ENCODE data around the gene PDHB.
"Not testable (repeated sequence)": the region's sequence is repeated elsewhere in the genome, so short reads cannot be mapped to it uniquely, and the experiment has no call there.

PDHB gene

DNA sequence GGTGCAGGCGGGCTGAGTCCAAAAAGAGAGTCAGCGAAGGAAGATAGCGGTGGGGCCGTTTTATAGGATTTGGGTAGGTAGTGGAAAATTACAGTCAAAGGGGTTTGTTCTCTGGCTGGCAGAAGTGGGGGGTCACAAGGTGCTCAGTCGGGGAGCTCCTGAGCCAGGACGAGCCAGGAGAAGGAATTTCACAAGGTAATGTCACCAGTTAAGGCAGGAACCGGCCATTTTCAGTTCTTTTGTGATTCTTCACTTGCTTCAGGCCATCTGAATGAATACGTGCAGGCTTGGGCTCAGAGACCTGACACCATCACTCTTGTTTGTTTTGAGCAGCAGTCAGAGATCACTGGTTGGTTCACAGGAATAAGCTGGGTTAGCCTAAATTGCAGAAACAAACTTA lies 3.6 kb upstream of the PDHB start:
- DNase-seq (ENCODE audit: low read depth): not testable (repeated sequence)

- peak; percentile 66 for DNase-seq (ENCODE audit: low read depth)
Observed at GRCh38 chr3:58434990-58435389, 1.4 kb upstream of the PDHB start.

- no peak for DNase-seq (ENCODE audit: low read depth)
Observed at GRCh38 chr3:58434511-58434910, 879 bp upstream of the PDHB start.

GRCh38 chr3:58434168-58434504 lies 504 bp upstream of the PDHB start:
- no peak for DNase-seq (ENCODE audit: low read depth)

- no peak for DNase-seq (ENCODE audit: low read depth)
Observed at GRCh38 chr3:58432905-58433304, 727 bp downstream of the PDHB start.

- no peak for DNase-seq (ENCODE audit: low read depth)
Observed at GRCh38 chr3:58429657-58430056, 4.0 kb downstream of the PDHB start.

DNA sequence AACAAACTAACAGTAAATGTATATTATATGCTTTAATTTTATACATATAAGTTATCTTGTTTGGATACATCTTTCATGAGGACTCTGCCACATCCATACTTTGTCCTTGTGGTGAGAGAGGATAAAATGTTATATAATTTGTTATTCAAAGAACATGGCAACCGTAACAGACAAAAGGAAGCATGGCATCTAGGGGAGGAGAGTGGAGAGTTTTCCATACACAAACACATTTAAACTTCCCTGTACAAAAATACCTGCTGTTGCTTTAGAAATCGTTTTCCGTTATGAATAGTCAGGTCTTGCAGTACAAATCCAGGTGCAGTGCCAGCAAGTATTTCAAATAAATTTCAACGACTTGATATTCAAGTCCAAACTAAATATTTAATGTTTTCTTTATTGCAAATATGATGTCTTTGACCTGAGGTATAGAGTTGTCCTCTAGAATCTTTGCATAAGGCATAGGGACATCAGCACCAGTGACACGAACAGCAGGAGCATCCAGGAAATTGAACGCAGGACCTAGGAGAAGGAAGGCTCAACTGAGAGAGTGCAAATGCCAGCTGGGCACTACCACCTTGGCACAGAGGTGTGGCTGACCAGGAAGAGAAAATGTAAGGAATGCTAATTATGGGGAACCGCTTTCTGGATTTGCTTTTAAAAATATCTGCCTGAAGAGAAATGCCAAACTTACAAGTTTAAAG lies 5.8 kb downstream of the PDHB start:
- DNase-seq (ENCODE audit: low read depth): no peak

DNA sequence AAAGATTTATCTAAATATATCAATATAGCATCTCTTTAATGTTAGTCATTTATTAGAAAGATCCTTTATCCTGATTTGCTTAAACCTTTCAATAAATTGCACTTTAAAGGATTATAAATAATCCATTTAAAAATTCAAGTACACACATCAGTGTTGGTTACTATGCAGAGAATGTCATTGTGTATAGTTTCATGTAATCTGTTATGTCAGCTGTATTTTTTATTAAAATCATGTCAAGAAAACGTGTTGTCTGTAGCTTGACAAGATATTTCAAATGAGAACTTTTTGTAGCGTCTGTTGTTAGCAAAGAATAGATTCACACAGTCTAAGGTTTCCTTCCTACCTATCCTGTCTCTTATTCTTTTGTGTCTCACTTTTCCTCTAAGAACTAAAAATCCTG lies 7.8 kb downstream of the PDHB start:
- DNase-seq (ENCODE audit: low read depth): no peak

GRCh38 chr3:58424613-58425012 lies 9.0 kb downstream of the PDHB start:
- no peak for DNase-seq (ENCODE audit: low read depth)

- peak; percentile 29 for DNase-seq (ENCODE audit: low read depth)
Observed at GRCh38 chr3:58422756-58423325, 10.8 kb downstream of the PDHB start.

- DNase-seq (ENCODE audit: low read depth): no peak
Observed at GRCh38 chr3:58421004-58421403, 12.6 kb downstream of the PDHB start.

- DNase-seq (ENCODE audit: low read depth): peak; percentile 65
Observed at GRCh38 chr3:58419780-58420507, 13.7 kb downstream of the PDHB start.

GRCh38 chr3:58418227-58418626 lies 15.4 kb downstream of the PDHB start:
- no peak for DNase-seq (ENCODE audit: low read depth)

- DNase-seq (ENCODE audit: low read depth): no peak
Observed at GRCh38 chr3:58417075-58417474, 16.6 kb downstream of the PDHB start.

GRCh38 chr3:58416191-58416590 lies 17.4 kb downstream of the PDHB start:
- no peak for DNase-seq (ENCODE audit: low read depth)

DNA sequence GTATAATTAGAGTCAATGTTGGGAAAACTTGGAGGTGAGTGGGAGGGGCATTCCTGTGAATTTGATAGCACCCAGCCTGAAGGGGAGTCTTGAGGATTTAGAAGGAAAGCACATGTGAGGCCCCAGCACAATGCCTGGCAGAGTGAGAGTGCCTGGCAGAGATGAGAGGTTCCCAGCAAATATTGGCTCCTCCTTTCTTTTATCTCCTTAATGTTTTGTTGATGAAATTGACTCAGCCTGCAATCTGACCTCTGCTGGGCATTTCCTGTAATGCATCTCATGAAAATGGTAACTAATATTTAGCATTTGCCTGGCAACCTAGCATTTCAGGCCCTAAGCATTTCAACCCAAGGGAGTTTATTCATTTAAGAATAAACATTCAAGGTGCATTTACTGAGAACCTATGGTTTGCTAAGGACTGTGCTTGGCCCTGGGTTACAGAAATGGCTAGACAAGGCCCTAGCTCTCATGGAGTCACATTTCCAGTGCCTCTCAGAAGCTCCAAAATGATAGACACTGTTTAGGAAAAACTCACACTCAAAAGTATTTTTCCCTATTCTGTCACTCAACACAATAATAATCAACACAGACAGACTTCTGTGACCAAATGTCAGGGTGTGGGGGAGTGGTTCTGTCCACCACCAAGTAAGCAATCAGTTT lies 19.0 kb downstream of the PDHB start:
- DNase-seq (ENCODE audit: low read depth): peak; percentile 77

GRCh38 chr3:58411851-58412830 lies 21.5 kb downstream of the PDHB start:
- DNase-seq (ENCODE audit: low read depth): no peak

- peak; percentile 49 for DNase-seq (ENCODE audit: low read depth)
Observed at GRCh38 chr3:58411036-58411435, 22.6 kb downstream of the PDHB start.

DNA sequence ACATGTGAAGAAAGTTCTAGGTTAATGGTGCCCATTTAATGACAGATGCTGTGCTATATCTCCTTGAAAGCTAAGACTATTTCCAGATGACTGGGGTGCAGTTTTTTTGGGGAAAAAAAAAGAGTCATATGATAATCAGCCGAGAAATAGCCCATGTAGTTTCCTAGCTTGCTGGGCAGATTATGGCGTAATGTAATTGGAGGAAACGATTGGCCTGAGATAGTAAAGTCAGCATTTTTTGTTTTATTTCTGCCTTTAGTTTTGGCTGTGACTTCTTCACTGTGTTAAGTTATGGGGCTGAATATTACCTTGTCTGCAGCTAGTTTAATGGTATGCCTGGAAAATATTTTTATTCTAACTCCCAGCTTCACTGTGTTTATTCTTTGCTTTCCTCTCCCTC lies 24.0 kb downstream of the PDHB start:
- no peak for DNase-seq (ENCODE audit: low read depth)

DNA sequence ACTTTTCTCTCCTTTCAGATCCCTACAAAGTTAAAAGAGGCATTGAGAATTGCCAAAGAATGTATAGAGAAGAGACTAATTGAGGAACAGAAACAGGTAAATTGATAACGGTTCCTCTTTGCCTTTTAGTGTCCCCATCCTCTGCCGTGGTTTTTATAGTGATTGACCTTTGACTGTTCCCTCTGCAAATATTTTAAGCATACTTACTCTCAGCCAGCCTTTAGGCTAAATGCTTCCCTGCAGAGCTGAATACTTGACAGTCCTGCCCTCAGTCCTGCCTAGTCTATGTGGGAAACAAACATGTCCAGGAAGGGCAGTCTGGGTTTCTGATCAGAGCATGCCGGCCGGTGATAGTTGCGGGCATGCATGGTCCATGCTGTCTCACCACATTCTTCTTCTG lies 24.7 kb downstream of the PDHB start:
- no peak for DNase-seq (ENCODE audit: low read depth)

GRCh38 chr3:58404396-58404795 lies 29.2 kb downstream of the PDHB start:
- DNase-seq (ENCODE audit: low read depth): peak; percentile 80

Measured in ELR (cell line).